Vagina (tissue), 2 donors: ENCODE results near the gene PRSS38. TPM values are rescaled to one million over a fixed set of nuclear protein-coding genes. Genes with fewer than 3 reads are reported as not detected.

Experiments used
- DNase-seq, 2 donors: peaks; one replicate each; pipeline ENCODE4 v3.0.0-alpha.2; 2017; ENCODE audit errors: extremely low spot score in 2 of 2
- H3K27ac ChIP-seq: fragments of 200-600 bp; sonication (generic); one replicate; pipeline ENCODE4 v1.5.1; 2019
- H3K27me3 ChIP-seq: fragments of 200-600 bp; sonication (generic); one replicate; pipeline ENCODE4 v1.5.1; 2019
- H3K36me3 ChIP-seq, 2 donors: fragments of 200-600 bp; sonication (generic); one replicate each; pipeline ENCODE4 v1.5.1; 2017 to 2019
- H3K4me1 ChIP-seq: fragments of 200-600 bp; sonication (generic); one replicate; pipeline ENCODE4 v1.5.1; 2019
- H3K4me3 ChIP-seq, 2 donors: fragments of 200-600 bp; sonication (generic); 1 replicate in 1 of 2; 2 replicates in 1 of 2; pipeline ENCODE4 v1.5.1; 2016 to 2019
- H3K9me3 ChIP-seq: fragments of 200-600 bp; sonication (generic); one replicate; pipeline ENCODE4 v1.5.1; 2019
- POLR2A ChIP-seq, 2 donors: fragments of 450-650 bp; IDR thresholded peaks; one replicate each; pipeline ENCODE4 v1.6.1; 2017; ENCODE audit warnings: antibody characterized with exemption in 2 of 2, mild to moderate bottlenecking in 2 of 2, moderate library complexity in 2 of 2
- POLR2AphosphoS5 ChIP-seq, 2 donors: sonication (generic); formaldehyde crosslinking; IDR thresholded peaks; one replicate each; pipeline ENCODE4 v1.9.0; 2017; ENCODE audit warnings: antibody characterized with exemption in 2 of 2, mild to moderate bottlenecking in 2 of 2, low read depth in 1 of 2; ENCODE audit not compliant: insufficient read depth in 1 of 2
- intact Hi-C: fragments of 100-400 bp; cut with DNase I; formaldehyde crosslinking; loops from one replicate; pipeline ENCODE4 v1.15.1; 2023
- total RNA-seq: library from RNA; depleted of rRNA; stranded (reverse); fragments of >200 nt; gene quantifications from one replicate; pipeline ENCODE4 v1.2.3, GENCODE V29; 2016
- TF ChIP-seq, protein P1 (sequence below), 3 experiments: fragments of 450-650 bp in 2 of 3; fragments of 200-600 bp in 1 of 3; sonication (generic) in 1 of 3; IDR thresholded peaks; one replicate each; pipeline ENCODE4 v1.5.1; 2017 to 2019; ENCODE audit warnings: antibody characterized with exemption in 3 of 3, mild to moderate bottlenecking in 2 of 3, moderate library complexity in 2 of 3

Gene PRSS38
- total RNA-seq, 1 donor from 2014 or later: not detected

DNA sequence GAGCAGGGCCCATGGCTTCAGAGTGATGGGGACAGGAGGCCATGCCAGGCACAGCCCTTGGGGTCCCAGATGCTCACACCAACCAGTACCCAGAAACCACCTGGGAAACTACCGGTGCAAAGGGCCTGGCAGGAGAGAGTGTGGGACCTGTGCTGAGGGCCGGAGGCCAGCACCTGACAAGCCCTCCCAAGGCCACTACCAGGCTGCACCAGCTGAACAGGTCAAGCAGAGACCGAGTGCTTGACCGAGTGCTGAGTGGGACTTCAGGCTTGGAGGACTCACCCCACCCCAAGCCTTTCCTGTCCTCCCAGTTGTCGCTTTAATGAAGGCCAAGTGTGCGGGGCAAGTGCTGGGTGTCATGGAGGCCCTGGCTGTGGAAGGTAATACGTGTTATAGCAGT lies 43.7 kb upstream of the PRSS38 start:
- intact Hi-C loops: no loop called here
- H3K27me3 ChIP-seq: no peaks in the 10 kb centered on the region
- H3K36me3 ChIP-seq: peaks cover 0 to 36% of the 10 kb centered on the region in 2 donors
- TF ChIP-seq POLR2A (IDR thresholded peaks at IDR 0.05) (no peak), POLR2AphosphoS5 (IDR thresholded peaks at IDR 0.05; ENCODE audit: insufficient read depth in 1 of 2, low read depth in 1 of 2) (no peak)
- TF ChIP-seq, protein P1, sequence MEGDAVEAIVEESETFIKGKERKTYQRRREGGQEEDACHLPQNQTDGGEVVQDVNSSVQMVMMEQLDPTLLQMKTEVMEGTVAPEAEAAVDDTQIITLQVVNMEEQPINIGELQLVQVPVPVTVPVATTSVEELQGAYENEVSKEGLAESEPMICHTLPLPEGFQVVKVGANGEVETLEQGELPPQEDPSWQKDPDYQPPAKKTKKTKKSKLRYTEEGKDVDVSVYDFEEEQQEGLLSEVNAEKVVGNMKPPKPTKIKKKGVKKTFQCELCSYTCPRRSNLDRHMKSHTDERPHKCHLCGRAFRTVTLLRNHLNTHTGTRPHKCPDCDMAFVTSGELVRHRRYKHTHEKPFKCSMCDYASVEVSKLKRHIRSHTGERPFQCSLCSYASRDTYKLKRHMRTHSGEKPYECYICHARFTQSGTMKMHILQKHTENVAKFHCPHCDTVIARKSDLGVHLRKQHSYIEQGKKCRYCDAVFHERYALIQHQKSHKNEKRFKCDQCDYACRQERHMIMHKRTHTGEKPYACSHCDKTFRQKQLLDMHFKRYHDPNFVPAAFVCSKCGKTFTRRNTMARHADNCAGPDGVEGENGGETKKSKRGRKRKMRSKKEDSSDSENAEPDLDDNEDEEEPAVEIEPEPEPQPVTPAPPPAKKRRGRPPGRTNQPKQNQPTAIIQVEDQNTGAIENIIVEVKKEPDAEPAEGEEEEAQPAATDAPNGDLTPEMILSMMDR (IDR thresholded peaks at IDR 0.05): no peak
- no peaks in the 10 kb centered on the region for H3K9me3 ChIP-seq
- no peak overlapping the region for H3K27ac ChIP-seq
- no peaks in the 10 kb centered on the region for H3K4me1 ChIP-seq
- DNase-seq: no peak
- H3K4me3 ChIP-seq: no peak overlapping the region

DNA sequence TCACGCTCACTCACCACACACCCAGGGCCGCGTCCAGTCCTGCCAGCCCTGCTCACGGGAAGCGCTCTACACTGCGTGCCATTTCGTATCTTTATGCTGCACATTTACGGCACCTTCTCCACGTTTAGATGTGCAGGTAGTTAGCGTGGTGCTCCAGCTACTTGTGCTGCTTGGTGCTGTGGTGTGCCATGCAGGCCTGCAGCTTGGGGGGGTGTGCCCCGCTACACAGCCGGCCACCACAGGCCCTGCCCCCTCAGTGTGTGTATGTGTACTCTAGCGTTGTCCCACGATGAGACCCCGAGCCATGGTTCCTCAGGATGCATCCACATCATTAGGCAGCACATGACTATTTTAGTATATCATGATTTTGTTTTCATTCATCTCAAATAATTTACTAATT lies 41.9 kb upstream of the PRSS38 start:
- no peaks in the 10 kb centered on the region for H3K9me3 ChIP-seq
- no peak for DNase-seq
- H3K27me3 ChIP-seq: no peaks in the 10 kb centered on the region
- H3K4me1 ChIP-seq: peaks cover 2% of the 10 kb centered on the region
- peaks cover 0 to 20% of the 10 kb centered on the region in 2 donors for H3K36me3 ChIP-seq
- TF ChIP-seq POLR2A (IDR thresholded peaks at IDR 0.05): no peak
- TF ChIP-seq, protein P1 (IDR thresholded peaks at IDR 0.05): no peak
- TF ChIP-seq POLR2AphosphoS5 (IDR thresholded peaks at IDR 0.05; ENCODE audit: insufficient read depth in 1 of 2, low read depth in 1 of 2): no peak
- no peak overlapping the region for H3K4me3 ChIP-seq
- intact Hi-C loops: no loop called here
- no peak overlapping the region for H3K27ac ChIP-seq

DNA sequence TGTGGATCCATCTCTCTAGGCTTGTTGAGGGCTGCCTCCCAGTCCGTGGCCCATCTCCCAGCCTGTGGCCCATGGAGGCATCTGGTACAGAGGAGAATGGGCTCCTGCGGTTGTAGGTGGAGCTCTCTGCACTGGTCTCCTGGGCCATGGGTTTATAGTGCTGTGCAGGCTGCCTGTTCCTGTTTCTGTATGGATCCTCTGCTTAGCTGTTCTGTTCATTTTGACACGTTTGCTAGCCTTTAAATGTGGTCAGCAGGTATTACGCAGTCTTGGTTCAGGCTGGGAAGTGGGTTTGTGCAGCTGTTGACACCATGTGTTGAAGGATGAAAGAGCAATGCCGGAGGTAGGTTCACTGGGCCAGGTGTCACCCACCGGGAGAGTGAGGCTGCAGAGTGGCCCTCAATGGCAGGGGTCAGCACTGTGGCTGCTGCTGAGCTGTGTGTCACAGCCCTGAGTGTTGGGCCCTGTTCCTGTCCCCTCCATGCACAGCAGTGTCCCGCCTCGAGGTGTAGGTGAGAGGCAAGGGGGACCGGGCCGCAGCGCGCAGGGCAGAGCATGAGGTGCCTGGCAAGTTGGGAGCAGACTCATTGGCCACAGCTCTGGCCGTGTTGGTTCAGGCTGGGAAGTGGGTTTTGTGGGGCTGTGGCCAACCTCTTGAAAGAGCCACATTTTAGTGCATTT lies 41.3 kb upstream of the PRSS38 start:
- no peak overlapping the region for H3K27ac ChIP-seq

DNA sequence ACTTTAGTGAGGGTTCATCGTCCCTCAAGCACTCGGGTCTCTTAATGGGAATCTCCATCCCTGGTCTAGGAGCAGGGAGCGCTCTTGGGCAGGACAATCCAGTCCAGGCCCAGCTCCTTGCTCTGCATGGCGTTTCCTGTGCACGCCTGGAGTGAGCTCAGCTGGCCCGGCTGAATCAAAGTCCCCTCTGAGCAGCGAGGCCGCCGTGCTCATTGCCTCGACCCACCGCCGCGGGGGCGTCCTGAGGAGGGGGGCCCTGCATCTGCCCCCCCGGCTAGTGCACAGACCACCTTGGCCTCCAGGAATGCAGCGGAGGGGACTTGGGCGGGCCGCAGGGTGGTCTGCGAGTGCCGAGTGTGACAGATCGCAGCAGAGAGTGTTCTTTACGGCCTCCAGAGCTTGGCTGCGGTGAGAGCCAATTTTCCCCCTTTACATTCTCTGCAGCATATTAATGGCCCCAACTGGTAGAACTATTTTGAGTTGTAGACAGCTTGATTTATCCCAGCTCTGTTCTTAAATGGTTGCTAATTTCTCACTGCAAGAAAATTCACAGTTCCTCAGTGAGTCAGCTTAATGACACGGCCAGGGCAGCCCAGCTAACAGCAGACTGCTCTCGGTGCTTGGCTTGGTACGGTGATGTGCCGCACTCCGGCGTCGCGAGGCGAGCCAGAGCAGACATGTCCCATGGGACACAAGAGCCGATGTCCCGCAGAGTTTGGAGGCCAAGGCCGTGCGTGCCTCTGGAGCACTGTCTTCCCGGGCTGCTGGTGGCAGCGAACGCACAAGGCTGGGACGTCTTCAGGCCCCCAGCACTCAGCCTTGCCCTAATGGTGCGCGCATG lies 40.4 kb upstream of the PRSS38 start:
- Histone ChIP-seq H3K9me3 (no peaks in the 10 kb centered on the region), H3K36me3 (peaks cover 0 to 13% of the 10 kb centered on the region in 2 donors), H3K4me3 (no peak overlapping the region), H3K27me3 (no peaks in the 10 kb centered on the region), H3K4me1 (peaks cover 4% of the 10 kb centered on the region), H3K27ac (no peak overlapping the region)
- TF ChIP-seq, protein P1 (IDR thresholded peaks at IDR 0.05): no peak
- DNase-seq: no peak
- intact Hi-C loops: no loop called here

More for the DNA sequence above, 41.3 kb upstream of the PRSS38 start:
- Histone ChIP-seq H3K36me3 (peaks cover 0 to 13% of the 10 kb centered on the region in 2 donors), H3K4me3 (no peak overlapping the region), H3K4me1 (peaks cover 4% of the 10 kb centered on the region), H3K27me3 (no peaks in the 10 kb centered on the region), H3K9me3 (no peaks in the 10 kb centered on the region)
- intact Hi-C loops: no loop called here
- peak in 1 of 2 donors; percentile 21 for TF ChIP-seq POLR2AphosphoS5 (IDR thresholded peaks at IDR 0.05; ENCODE audit: insufficient read depth in 1 of 2, low read depth in 1 of 2)
- TF ChIP-seq, protein P1 (IDR thresholded peaks at IDR 0.05): no peak
- no peak for TF ChIP-seq POLR2A (IDR thresholded peaks at IDR 0.05)
- DNase-seq: no peak

DNA sequence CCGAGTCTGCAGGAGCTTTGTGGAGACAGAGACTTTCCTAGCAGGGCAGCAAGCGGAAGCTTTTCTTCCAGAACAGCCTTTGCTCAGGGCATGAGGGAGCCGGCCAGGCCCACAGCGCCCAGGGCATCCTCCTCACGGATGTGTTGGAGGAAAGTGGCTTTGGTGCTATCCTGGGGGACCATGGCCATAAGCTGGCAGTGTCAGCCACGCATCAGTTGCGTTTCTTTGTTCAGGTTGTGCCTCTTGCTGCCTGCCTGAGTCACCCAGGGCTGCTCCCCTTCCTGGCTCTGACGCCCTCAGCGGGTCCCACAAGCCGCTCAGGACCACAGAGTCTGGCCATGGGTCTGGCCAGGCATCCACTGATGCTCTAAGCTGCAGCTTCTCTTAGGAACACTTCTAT lies 39.6 kb upstream of the PRSS38 start:
- H3K9me3 ChIP-seq: no peaks in the 10 kb centered on the region
- DNase-seq: no peak
- no peak overlapping the region for H3K27ac ChIP-seq
- peaks cover 0 to 18% of the 10 kb centered on the region in 2 donors for H3K36me3 ChIP-seq
- intact Hi-C loops: no loop called here
- peaks cover 4% of the 10 kb centered on the region for H3K4me1 ChIP-seq
- no peak overlapping the region for H3K4me3 ChIP-seq
- H3K27me3 ChIP-seq: no peaks in the 10 kb centered on the region
- TF ChIP-seq, protein P1 (IDR thresholded peaks at IDR 0.05): no peak
- TF ChIP-seq POLR2A (IDR thresholded peaks at IDR 0.05) (no peak), POLR2AphosphoS5 (IDR thresholded peaks at IDR 0.05; ENCODE audit: insufficient read depth in 1 of 2, low read depth in 1 of 2) (no peak)
